ENCODE results near the gene EHBP1.

The EHBP1 gene

DNA sequence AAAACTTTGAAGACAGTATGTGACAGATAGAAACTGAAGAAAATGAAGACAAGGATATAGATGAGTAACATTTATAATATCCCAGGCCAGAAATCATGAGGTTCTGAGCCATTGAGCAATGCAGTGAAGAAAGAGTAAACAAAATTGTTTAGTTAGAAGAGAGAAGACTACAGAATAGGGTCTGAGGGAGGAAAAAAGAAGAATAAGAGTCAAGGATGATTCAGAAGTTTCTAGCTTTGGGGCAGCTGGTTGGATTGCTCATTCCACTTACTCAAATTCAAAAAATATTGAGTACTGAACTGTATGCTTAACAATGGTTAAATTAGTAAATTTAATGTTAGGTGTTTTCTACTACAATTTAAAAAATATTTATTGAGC, 190.1 kb downstream of the EHBP1 start:
- no peak for DNase-seq

GRCh38 chr2:62897187-62897827, 191.8 kb downstream of the EHBP1 start:
- no peak for DNase-seq

GRCh38 chr2:62904344-62904743, 198.8 kb downstream of the EHBP1 start:
- DNase-seq, result no peak

- no peak for DNase-seq
Measured at GRCh38 chr2:62908145-62908544, 202.6 kb downstream of the EHBP1 start.

DNA sequence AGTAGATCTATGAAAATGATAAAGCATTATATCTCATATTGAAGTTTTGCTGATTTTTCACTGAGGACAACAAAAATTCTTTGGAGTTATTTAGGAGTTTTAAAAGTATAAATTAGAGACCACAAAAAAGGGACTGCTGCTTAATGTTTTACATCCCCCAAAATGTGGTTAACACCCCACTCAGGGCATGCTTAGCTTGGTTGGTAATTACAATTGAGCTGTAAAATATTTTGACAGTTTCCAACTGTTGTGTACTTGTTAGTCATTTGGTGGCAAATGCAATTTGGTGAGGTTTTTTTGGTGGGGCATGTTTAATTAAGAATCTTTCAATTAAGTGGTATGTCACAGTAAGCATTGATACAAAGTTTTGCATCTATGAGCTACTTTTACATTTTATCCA, 207.8 kb downstream of the EHBP1 start:
- no peak for DNase-seq

DNA sequence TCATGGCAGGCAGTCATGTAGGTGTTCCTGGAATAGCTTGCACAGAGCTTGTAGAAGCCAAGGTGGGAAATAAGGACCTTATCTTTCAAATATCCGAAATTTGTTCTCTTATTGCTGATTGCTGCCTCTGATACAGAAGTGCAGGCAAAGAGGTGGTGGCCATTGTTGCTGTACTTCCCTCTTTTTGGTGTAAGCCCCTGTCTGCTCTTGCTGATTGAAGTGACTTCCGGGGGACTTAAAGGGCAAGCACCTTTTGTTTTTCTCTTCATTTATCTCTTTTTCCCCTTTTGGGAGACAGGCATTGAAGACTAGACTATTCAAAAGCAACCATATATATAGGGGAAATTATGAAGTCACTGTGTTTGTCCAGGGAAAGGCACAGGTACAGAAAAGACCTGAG, 213.5 kb downstream of the EHBP1 start:
- DNase-seq, result no peak

- DNase-seq, result no peak
Measured at GRCh38 chr2:62920070-62920469, 214.6 kb downstream of the EHBP1 start.

GRCh38 chr2:62923242-62923641, 217.7 kb downstream of the EHBP1 start:
- DNase-seq, result no peak

DNA sequence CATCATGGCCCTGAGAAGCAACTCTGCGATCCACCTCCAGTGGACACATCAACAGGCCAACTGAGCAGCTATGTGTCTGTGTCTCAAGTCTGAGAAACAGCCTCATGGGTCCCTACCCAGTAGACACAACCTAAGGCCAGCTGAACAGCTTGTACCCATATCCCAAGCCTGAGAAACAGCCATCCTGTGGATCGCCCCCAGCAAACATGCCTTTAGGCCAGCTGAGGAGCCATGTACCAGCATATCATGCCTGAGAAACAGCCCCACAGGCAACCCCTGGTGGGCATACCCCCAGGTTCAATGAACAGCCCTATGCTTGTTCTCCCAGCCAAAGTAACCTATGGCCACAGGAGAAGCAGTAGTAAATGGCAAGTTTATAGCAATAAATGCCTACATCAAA, 218.4 kb downstream of the EHBP1 start:
- DNase-seq, result no peak

GRCh38 chr2:62928015-62928414, 222.5 kb downstream of the EHBP1 start:
- DNase-seq, result no peak

GRCh38 chr2:62931536-62931935, 226.0 kb downstream of the EHBP1 start:
- no peak for DNase-seq

DNA sequence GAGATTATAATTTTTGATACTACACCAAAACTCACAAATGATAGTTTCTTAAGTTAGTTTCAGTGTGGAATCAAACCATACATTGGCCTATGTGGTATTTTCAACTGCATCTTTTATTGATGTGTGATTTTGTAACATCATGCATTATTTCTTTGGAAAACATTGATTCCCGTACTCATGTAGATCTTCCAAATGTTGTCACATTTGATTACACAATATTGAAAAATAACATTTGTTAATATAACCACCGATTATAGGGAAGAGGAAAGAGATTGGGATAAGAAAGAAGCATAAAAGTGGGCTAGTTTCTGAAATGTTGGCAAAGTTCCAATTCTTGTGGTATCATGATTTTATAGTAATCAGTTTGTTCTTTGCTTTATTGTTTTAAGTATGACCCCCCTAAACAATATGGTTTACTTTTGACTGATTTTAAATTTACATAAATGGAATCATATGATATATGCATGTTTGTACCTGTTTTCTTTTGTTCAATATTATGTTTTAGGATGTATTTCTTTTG, 227.9 kb downstream of the EHBP1 start:
- DNase-seq, result no peak

DNA sequence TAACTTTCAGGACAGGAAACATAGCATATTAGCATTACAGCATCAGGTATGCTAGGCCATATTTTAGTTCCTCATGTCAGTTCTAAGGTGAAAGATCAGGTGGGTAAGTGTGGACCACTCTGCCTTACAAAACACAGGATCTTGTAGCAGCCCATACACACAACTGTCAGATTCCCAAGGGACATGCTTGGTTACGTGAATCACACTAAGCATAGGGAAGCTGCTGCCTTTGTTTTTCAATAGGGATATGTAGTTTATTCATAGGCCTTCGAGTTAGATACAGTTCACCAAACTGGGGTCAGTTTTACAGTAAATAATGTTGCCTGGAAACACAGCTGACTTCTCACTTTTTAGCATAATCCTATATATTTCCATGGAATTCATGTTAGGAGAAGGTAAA, 229.0 kb downstream of the EHBP1 start:
- no peak for DNase-seq

GRCh38 chr2:62938126-62938525, 232.6 kb downstream of the EHBP1 start:
- no peak for DNase-seq

- DNase-seq, result no peak
Measured at GRCh38 chr2:62939735-62940491, 234.4 kb downstream of the EHBP1 start.

DNA sequence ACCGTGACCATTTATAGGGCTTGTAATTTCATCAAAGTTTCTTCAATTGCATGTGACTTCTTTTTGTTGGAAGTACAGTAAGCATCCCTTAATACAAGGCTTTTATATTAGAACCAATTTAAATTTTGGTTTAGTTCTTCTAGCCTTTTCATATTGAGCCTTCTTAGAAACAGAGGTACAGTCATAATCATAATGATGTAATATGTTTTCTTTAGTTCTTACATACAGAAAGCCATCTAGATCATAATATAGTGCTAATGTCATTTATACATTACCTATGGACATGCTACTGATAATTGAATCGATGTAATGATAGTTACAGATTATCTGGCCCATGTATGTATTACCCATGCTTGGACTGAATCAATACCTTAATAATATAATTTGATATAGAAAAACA, 235.2 kb downstream of the EHBP1 start:
- DNase-seq, result no peak

- no peak for DNase-seq
Measured at GRCh38 chr2:62941413-62941812, 235.9 kb downstream of the EHBP1 start.

GRCh38 chr2:62944362-62944761, 238.8 kb downstream of the EHBP1 start:
- no peak for DNase-seq

DNA sequence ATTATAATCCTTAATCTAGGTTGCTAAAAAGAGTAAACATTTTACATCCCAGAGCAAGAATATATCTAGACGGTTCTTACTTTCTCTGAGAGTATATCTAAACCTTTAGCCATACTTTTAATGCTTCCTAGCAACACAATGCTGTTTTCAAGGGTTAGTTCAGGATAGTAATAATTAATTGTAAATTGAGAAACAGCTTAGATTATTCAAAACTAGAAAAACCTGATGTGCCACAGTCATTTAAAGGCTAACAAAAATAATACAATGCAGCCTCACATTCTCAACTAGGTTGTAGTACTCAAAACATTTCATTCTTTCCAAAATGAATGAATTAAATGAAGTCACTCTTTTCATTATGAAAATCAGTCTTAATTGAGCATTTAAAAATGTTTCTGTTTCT, 241.9 kb downstream of the EHBP1 start:
- no peak for DNase-seq

- no peak for DNase-seq
Measured at GRCh38 chr2:62956651-62957050, 251.1 kb downstream of the EHBP1 start.

DNA sequence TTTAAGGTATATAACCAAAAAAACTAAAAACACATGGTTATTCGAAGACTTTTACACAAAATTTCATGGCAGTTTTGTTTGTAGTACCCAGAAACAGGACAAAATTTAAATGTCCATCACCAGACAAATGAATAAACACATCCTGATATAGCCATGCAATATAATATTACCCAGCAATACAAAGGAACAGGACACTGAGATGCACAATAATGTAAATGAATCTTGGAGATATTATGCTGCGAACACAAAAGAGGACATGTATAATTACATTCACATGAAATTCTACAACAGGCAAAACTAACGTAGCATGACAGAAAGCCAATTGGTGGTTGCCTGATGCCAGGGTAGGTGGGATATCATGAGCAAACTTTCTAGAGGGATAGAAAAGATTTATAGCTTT, 252.7 kb downstream of the EHBP1 start:
- no peak for DNase-seq

- no peak for DNase-seq
Measured at GRCh38 chr2:62964050-62964449, 258.5 kb downstream of the EHBP1 start.

DNA sequence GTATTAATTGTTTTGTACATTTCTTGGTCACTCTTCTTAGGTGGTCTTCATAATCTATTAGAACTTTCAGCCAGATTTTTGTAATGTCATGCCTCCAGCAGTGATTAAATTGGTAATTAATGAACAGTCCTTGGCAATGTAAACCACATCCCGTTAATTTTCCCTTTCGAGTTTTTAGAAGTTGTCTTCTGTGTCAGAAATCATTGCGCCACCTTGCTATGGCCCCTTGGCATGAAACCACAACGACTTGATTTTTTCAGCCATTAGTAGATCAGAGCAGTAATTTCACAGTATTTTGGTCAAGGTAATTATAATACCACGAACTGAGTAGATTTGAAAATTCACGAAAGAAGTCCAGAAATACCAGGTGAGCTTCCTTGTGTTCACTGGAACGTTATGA, 259.2 kb downstream of the EHBP1 start:
- DNase-seq, result no peak

GRCh38 chr2:62966991-62967390, 261.5 kb downstream of the EHBP1 start:
- DNase-seq, result no peak

- no peak for DNase-seq
Measured at GRCh38 chr2:62968168-62968567, 262.7 kb downstream of the EHBP1 start.
